HEK293T (cell line): Measurements from ENCODE around the gene PTPRM.

Experiments used
- ELF4 ChIP-seq: fragments of 450-650 bp; IDR thresholded peaks from 2 replicates; pipeline ENCODE4 v1.6.1; 2017; ENCODE audit warnings: antibody characterized with exemption
- FOXM1 ChIP-seq: fragments of 450-650 bp; IDR thresholded peaks from 2 replicates; pipeline ENCODE4 v1.6.1; 2017; ENCODE audit warnings: mild to moderate bottlenecking, borderline replicate concordance
- NFRKB ChIP-seq: fragments of 450-650 bp; IDR thresholded peaks from 2 replicates; pipeline ENCODE4 v1.6.1; 2016; ENCODE audit warnings: mild to moderate bottlenecking, moderate library complexity

- TF ChIP-seq FOXM1, result no peak
- TF ChIP-seq NFRKB, result no peak
- no peak for TF ChIP-seq ELF4
Observed at GRCh38 chr18:8177330-8178016, 610.4 kb downstream of the PTPRM start.
